Measurements from ENCODE around the gene SYP. TPM values are rescaled to one million over a fixed set of nuclear protein-coding genes. Genes with fewer than 3 reads are reported as not detected.

Gene SYP
- total RNA-seq: 0.15 and 0.17 TPM in 2 replicates

DNA sequence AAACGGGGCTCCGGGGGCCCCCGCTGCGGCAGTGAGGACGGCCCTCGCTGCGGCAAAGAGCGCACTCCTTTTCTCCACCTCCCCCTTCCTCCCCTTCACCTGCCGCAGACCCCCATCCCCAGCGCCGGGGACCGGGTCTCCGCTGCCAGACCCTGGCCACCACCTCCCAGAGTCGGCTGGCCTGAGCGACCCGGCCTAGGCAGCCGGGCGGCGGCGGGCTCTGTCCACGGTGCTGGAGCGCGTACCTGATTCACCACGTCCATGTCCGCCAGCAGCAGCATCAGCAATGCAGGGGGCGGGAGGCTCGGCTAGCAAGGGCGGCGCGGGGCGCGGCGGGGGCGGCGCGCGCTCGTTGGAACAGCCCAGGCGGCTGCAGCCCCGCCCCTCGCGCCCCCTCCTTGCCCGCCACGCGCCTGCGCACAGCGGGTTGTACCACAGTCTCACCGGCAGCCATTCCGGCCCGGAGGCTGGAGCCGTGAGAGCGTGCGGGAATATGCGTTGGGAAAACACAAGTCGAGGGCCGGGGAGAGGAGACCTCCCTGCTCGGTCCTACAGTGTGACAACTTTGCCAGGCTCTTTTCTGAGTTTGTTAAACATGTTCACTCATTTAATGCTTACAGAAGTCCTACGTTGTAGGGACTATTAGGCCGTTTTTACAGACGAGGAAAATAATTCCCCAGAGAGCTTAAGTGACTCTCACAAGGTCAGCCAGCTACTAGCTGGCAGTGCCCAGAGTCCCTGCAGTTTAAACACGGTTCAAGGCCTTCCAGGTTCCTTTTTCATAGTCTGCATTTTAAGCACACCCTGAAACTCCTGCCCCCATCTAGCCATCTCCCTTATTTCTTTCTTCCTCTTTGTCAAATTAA lies at the start of gene SYP:
Gene SYP, minus strand, starts transcription at position 288 of the 866 bp plus-strand sequence. Its CDS starts 7 bp downstream, at position 281.

DNA sequence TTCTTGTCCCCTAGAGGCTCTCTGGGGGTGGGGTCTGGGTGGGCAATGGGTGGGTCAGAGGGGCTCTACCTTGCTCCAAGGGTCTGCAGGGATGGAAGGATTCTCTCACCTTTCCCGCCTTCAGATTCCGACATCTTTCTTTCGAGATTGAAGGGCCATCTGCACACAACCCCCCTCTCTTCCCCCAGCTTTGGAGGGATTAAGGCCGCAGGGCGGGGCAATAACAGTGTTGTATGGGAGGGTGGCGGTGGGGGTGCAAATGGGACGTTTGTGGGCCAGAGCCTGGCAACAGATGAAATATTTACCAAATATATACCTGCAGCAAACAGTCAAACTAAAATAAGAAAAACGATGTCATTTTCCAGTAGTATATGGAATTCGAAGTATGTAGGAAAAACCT lies 33.2 kb upstream of the SYP start, which contains the start of gene CACNA1F:
Gene CACNA1F, minus strand, starts transcription at position 165 of the 400 bp plus-strand sequence. Its CDS starts 31 bp downstream, at position 134.

DNA sequence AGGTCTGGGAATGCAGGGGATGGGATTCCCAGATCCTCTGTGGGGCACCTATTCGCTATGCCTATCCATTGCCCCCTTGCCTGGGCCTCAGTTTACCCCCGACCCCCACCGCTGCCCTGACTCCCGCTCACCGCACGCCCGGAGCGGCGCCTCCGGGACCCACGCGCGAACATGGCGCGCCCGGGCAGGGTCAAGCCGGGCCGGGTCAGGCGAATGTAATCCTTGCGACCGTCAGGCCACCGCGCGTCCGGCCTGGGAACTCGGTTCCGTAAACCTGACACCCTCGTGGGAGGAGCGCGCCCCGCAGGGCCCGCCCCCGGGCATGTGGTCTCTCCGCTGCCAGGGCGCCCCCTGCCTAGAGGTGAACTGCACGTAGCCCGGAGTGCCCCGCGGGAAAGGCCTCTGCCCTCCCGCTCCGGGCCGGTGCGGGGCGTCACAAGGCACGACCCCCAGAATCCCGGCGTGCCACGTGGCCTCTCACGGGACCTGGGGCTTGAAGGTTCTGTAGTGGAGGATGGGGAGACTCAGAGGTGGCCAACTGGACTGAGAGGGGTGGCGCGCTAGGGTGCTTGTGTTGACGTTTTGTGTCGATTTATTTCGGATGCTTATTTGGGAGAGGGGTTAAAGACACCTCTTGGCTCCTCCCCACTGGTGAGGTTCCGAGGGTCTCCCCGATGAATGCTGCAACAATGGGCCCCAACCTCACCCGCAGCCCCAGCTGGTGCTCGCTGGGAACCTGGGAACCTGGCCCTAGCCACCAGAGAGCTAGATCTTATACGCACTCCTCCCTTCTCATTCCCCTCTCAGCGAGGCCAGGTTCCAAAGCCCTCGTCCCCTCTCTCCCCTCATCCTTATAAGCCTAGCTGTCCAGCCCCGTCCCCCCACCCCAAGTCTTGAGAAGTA lies 13.6 kb downstream of the SYP start, which contains the start of gene PRICKLE3:
Gene PRICKLE3, minus strand, starts transcription at position 249 of the 903 bp plus-strand sequence. Its CDS starts 76 bp downstream, at position 173.

DNA sequence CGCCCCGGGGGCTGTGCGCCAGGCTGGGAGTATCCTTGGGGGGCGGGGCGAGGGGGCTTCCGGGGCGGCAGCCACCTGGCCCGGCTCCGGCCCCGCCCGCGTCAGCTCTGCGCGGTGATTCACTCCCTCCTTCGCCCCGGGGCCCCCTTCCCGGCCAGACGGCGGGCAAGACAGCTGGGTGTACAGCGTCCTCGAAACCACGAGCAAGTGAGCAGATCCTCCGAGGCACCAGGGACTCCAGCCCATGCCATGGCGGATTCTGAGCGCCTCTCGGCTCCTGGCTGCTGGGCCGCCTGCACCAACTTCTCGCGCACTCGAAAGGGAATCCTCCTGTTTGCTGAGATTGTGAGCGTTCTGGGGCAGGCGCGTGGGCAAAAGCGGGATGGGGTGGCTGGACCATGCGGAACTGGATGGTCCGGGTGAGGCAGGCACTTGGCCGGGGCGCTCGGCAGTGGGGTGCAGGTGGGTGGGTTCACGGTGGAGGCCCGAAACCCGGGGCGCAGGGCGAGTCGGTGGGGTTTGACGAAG lies 28.2 kb downstream of the SYP start, which contains the start of gene PLP2:
Gene PLP2, plus strand, starts transcription at position 147 of the 528 bp plus-strand sequence. Its CDS starts 103 bp downstream, at position 250.

DNA sequence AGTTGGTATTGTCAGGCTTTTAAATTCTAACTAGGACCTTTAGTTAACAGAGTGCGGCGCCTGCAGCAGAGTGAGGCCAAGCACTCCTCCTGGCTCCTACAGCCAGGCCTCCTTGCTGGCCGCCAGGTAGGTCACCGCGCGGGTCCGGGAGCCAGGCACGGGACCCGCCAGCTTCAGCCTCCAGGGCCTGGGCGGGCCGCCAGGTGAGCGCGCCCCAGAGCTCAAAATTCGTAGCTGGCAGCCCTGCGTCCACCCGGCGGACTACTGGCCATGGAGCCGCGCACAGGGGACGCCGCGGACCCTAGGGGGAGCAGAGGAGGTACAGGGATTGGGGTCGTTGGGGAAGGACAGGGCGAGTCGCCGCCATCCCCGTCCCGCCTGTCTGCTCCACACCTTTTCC lies 37.4 kb downstream of the SYP start, which contains the start of gene MAGIX:
Gene MAGIX, plus strand, starts transcription at position 139 of the 400 bp plus-strand sequence. Its CDS starts 132 bp downstream, at position 271.

Other genes with a start within 250 kb of the SYP start
- gene OTUD5, start 242.6 kb downstream of the SYP start, total RNA-seq: 37.0 and 38.7 TPM in 2 replicates
- gene KCND1, start 228.3 kb downstream of the SYP start, total RNA-seq: 1.3 TPM in 2 replicates
- gene GRIPAP1, start 197.9 kb downstream of the SYP start, total RNA-seq: 10.8 and 11.0 TPM in 2 replicates
- gene TFE3, start 156.8 kb downstream of the SYP start, total RNA-seq: 46.1 and 51.9 TPM in 2 replicates
- gene CCDC120, start 141.2 kb downstream of the SYP start, total RNA-seq: 0.50 and 1.5 TPM in 2 replicates
- 25.6 and 32.1 TPM in 2 replicates for gene PRAF2, start 126.2 kb downstream of the SYP start, total RNA-seq
- 45.6 and 47.2 TPM in 2 replicates for gene WDR45, start 120.3 kb downstream of the SYP start, total RNA-seq
- 14.6 TPM in 2 replicates for gene GPKOW, start 76.5 kb downstream of the SYP start, total RNA-seq
- gene MAGIX, start 37.4 kb downstream of the SYP start, total RNA-seq: 1.3 TPM in 2 replicates
- gene PLP2, start 28.3 kb downstream of the SYP start, total RNA-seq: 115 and 131 TPM in 2 replicates
- gene PRICKLE3, start 13.8 kb downstream of the SYP start, total RNA-seq: 6.6 and 8.6 TPM in 2 replicates
- gene CACNA1F, start 33.1 kb upstream of the SYP start, total RNA-seq: not detected in 2 replicates
- 14.7 and 16.3 TPM in 2 replicates for gene CCDC22, start 35.3 kb upstream of the SYP start, total RNA-seq
- 0.15 and 0.50 TPM in 2 replicates for gene FOXP3, start 64.5 kb upstream of the SYP start, total RNA-seq
- 1.9 and 2.0 TPM in 2 replicates for gene PPP1R3F, start 69.6 kb upstream of the SYP start, total RNA-seq
- not detected in 2 replicates for gene GAGE10, start 103.5 kb upstream of the SYP start, total RNA-seq
- gene GAGE12J, start 121.8 kb upstream of the SYP start, total RNA-seq: not detected in 2 replicates
- not detected in 2 replicates for gene GAGE13, start 131.4 kb upstream of the SYP start, total RNA-seq